GM21723 (cell line): ENCODE measurements around the gene POMGNT1.

Experiments used
- ATAC-seq: cut with Tn5 transposase; IDR thresholded peaks from one replicate; pipeline ENCODE4 v1.9.1; 2021; ENCODE audit warnings: mild to moderate bottlenecking, moderate library complexity; ENCODE audit not compliant: unreplicated experiment

Gene POMGNT1

GRCh38 chr1:46158312-46159281, 39.6 kb downstream of the POMGNT1 start:
- ATAC-seq, result no peak

DNA sequence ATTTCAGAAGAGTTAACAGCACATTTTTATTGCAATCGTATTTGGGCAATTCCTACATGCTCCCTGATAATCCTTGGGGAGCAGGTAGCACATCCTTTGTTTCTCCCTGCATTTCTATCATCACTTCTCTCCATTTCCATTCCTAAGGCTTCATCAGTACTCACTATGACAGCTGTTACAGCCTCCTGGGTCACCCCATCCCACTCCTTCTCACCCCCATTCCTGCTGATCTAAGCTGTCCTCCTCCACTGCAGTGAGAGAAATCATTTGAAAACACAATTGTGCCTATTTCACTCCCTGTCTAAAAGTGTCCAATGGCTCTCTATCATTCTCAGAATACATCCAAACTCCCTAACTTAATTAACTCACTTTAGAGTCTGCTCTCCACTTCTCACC, 40.3 kb downstream of the POMGNT1 start:
- no peak for ATAC-seq

- ATAC-seq, result no peak
These were observed 44.5 kb downstream of the POMGNT1 start for GRCh38 chr1:46153732-46154131.

GRCh38 chr1:46153228-46153627, 45.0 kb downstream of the POMGNT1 start:
- no peak for ATAC-seq

DNA sequence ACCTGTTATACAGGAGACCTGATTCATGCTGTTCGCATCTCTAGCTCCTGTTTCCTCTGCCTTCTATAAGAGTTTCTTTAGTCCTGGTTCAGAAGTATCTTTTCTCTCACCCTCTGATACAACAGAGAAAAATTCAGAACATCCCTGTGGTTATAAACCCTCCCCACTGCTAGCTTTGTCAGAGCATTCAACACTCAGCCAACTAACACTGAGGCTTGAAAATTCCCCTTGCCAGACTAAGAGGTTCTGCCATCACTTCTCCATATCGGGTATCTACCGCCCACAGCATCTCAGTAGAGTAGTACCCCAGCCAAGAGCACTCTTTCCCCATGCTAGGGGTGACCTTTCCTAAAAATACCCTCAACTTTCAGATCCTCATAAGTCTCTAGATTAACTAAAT, 46.2 kb downstream of the POMGNT1 start:
- ATAC-seq, result no peak

GRCh38 chr1:46150085-46150484, 48.1 kb downstream of the POMGNT1 start:
- no peak for ATAC-seq

- ATAC-seq, result no peak
These were observed 49.9 kb downstream of the POMGNT1 start for GRCh38 chr1:46148318-46148717.
